Left ventricle myocardium inferior (tissue), 1 donor: ENCODE results near the gene ARRDC5. TPM values are rescaled to one million over a fixed set of nuclear protein-coding genes. Genes with fewer than 3 reads are reported as not detected.

Source experiments
- DNase-seq: peaks from one replicate; pipeline ENCODE4 v3.0.0-alpha.2; 2020
- H3K27ac ChIP-seq: fragments of 200-600 bp; replicated peaks from 2 replicates; pipeline ENCODE4 v1.8.0; 2021
- H3K27me3 ChIP-seq: fragments of 200-600 bp; 2 replicates; pipeline ENCODE4 v1.8.0; 2021; ENCODE audit warnings: low read depth
- H3K36me3 ChIP-seq: fragments of 200-600 bp; 2 replicates; pipeline ENCODE4 v1.8.0; 2021
- H3K4me1 ChIP-seq: fragments of 200-600 bp; 2 replicates; pipeline ENCODE4 v1.8.0; 2021
- H3K4me3 ChIP-seq: fragments of 200-600 bp; 2 replicates; pipeline ENCODE4 v1.8.0; 2021; ENCODE audit warnings: mild to moderate bottlenecking, moderate library complexity
- H3K9me3 ChIP-seq: fragments of 200-600 bp; replicated peaks from 2 replicates; pipeline ENCODE4 v1.8.0; 2021
- intact Hi-C: fragments of 100-400 bp; cut with micrococcal nuclease; formaldehyde crosslinking; loops from one replicate; pipeline ENCODE4 v1.11.0; 2022
- total RNA-seq: library from RNA; stranded (reverse); fragmentation: NEBNext Ultra II Directional; extraction: Animal tissue kit (Norgen Biotek cat#: 25700); gene quantifications from one replicate; pipeline ENCODE4 v1.2.1, GENCODE V29; 2021
- TF ChIP-seq, protein P1 (sequence below): fragments of 200-600 bp; IDR thresholded peaks from 2 replicates; pipeline ENCODE4 v1.8.0; 2021; ENCODE audit warnings: antibody characterized with exemption, mild to moderate bottlenecking, borderline replicate concordance
- donor health status: DM: no; HTN: yes; CAD: no; lungs with severe emphysema.

Gene ARRDC5
- total RNA-seq, 1 donor from 2014 or later: not detected

DNA sequence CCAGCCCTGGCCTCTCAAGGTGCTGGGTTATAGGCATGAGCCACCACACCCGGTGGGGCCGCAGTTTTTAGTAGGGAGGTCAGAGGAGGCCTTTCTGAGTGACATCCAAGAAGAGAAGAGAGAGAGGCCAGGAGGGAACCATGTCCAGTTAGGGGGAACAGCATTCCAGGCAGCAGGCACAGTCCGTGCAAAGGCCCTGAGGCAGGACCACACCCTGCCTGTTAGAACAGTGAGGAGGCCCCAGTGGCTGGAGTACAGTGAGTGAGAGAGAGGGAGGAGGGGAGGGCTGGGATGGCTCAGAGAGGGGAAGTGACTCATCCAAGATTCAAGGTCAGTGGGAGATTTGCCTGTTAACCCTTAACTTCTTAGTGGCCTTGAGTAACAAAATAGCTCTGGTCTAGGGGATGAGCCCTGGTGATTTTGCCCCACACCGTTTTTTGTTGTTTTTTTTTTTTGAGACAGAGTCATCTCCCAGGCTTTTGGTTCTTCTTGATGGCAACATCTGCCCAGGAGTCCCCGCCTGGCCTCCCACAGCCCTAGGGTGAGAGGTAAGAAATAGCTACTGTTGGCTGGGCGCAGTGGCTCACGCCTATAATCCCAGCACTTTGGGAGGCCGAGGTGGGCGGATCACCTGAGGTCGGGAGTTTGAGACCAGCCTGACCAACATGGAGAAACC, 32.5 kb downstream of the ARRDC5 start:
- Histone ChIP-seq H3K36me3 (no peaks in the 10 kb centered on the region), H3K9me3 (no peaks in the 10 kb centered on the region), H3K4me1 (peaks cover 20% of the 10 kb centered on the region), H3K27ac (no peak overlapping the region), H3K27me3 (no peaks in the 10 kb centered on the region), H3K4me3 (no peak overlapping the region)
- TF ChIP-seq, protein P1, sequence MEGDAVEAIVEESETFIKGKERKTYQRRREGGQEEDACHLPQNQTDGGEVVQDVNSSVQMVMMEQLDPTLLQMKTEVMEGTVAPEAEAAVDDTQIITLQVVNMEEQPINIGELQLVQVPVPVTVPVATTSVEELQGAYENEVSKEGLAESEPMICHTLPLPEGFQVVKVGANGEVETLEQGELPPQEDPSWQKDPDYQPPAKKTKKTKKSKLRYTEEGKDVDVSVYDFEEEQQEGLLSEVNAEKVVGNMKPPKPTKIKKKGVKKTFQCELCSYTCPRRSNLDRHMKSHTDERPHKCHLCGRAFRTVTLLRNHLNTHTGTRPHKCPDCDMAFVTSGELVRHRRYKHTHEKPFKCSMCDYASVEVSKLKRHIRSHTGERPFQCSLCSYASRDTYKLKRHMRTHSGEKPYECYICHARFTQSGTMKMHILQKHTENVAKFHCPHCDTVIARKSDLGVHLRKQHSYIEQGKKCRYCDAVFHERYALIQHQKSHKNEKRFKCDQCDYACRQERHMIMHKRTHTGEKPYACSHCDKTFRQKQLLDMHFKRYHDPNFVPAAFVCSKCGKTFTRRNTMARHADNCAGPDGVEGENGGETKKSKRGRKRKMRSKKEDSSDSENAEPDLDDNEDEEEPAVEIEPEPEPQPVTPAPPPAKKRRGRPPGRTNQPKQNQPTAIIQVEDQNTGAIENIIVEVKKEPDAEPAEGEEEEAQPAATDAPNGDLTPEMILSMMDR: no peak
- no peak for DNase-seq
- intact Hi-C loops: no loop called here

DNA sequence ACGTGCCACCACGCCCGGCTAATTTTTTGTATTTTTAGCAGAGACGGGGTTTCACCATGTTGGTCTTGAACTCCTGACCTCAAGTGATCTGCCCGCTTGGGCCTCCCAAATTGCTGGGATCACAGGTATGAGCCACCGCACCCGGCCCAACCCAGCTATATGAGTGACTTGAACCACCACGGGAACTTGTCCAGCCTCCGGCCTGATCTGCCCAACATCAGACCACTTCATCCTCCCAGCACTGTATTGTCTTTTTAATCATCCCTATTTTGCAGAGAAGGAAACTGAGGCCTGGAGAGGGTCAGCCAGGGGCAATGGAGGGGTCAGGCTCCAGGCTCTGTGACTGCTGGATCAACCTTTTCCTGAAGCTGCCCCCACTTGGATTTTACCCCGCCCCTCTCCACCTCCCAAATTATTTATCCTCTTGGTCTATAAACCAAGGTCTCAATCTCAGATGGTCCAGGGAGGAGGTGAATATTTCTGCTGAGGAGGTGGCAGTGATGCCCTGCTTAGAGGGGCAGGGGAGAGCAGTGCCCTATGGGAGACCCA, 34.3 kb downstream of the ARRDC5 start:
- Histone ChIP-seq H3K27me3 (no peaks in the 10 kb centered on the region), H3K4me1 (peaks cover 20% of the 10 kb centered on the region), H3K4me3 (peak overlapping the region; percentile 94), H3K27ac (no peak overlapping the region), H3K9me3 (no peaks in the 10 kb centered on the region), H3K36me3 (no peaks in the 10 kb centered on the region)
- TF ChIP-seq, protein P1: no peak
- intact Hi-C loops: no loop called here
- no peak for DNase-seq

DNA sequence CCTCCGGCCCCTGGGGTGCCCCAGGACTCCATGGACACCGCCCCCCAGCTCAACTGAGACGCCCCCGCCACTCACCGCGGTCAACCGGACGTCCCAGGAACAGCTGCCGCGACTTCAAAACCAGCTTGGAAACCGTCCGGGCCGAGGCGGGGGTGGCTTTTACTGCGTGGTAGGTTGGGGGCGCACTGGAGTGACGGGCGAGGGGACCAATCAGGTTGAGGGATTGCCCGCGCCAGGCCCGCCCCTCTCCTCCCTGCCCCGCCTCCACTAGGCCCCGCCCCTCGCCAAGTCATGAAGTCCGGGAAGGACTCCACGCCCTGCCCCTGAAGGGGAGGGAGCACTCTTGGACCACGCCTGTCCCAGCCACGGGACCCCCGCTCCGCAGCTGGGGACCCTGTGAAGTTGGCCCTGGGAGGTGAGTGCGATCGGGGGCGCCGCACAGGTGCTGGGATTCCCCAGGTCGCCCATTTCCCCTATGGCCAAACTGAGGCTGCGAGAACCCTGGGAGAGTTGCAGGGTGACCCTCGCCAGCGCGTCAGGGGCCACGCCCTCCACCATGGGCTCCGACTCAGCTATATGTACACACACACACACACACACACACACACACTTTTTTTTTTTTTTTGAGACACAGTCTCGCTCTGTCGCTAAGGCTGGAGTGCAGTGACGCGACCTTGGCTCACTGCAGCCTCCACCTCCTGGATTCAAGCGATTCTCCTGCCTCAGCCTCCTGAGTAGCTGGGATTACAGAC, 35.0 kb downstream of the ARRDC5 start, which contains the start of gene PLIN3:
Gene PLIN3 (minus strand): TSS at position 134 of the 752 bp plus-strand sequence. CDS start 6,273 bp downstream, outside the sequence.
- Histone ChIP-seq H3K36me3 (no peaks in the 10 kb centered on the region), H3K27ac (peak within 1 kb of the TSS; percentile 86), H3K9me3 (no peaks in the 10 kb centered on the region), H3K27me3 (no peaks in the 10 kb centered on the region), H3K4me1 (peaks cover 20% of the 10 kb centered on the region), H3K4me3 (peak within 1 kb of the TSS; percentile 94)
- intact Hi-C loops: no loop called here
- DNase-seq: peak; percentile 98
- TF ChIP-seq, protein P1: no peak

DNA sequence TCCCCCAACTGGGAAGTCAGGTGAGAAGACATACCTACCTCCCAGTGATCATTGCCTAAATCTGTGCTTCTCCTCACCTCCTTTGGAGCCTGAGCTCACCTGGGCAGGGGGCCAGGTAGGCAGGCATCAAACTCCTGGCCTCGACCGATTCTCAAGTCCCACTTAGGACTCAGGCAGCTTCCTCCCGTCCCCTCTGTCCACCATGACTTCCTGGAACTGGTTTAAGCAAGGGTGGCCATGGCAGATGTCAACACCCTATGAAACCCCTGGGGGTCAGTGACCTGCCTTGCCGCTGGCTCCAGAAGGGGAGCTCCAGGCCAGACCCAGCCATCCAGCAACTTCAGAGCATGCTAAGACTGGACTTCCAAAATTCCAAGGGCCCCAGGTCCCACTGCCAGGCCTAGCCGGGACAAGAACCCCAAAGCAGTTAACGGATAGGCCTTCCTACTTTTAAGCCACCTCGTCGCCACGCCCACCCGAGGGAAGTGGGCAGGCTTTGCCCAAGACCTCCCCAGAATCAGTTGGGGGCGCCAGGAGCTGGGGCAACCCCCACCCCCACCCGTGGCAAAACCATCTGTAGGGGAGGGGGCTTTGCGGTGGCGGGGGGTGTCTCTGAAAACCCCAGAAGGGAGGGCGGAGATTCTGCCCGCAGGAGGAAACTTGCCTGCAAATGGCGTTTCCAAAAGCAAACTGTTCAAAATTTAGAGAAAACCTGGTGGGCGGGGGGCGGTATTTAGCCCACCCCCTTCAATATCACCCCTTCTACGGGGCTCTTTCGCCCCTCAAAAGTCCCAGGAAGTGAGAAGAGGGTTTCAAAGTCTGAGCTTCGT, 35.9 kb downstream of the ARRDC5 start:
- Histone ChIP-seq H3K27me3 (no peaks in the 10 kb centered on the region), H3K36me3 (no peaks in the 10 kb centered on the region), H3K4me1 (peaks cover 20% of the 10 kb centered on the region), H3K27ac (peak overlapping the region; percentile 86), H3K4me3 (peak overlapping the region; percentile 94), H3K9me3 (no peaks in the 10 kb centered on the region)
- TF ChIP-seq, protein P1: no peak
- DNase-seq: peak; percentile 57
- intact Hi-C loops: no loop called here

DNA sequence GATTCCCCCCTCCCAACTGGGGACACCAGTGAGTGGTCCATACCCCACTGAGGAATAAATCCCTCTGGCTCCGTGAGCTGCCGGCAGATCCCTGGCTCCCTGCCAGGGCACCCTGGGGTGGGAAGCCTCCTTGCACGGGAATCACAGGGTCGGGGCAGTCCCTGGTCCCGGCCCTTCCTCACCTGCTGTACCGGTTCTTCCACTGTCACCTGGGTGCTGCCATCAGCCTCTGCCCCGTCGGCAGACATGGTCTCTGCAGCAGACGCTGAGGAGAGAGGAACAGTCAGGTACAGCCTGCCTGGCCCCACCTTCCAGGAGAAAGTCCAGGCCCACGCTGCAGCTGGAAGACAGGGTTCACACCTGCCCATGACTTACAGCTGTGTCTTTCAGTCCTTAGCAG, 41.5 kb downstream of the ARRDC5 start:
- peaks cover under 1% of the 10 kb centered on the region for H3K4me1 ChIP-seq
- no peaks in the 10 kb centered on the region for H3K27me3 ChIP-seq
- peaks cover 48% of the 10 kb centered on the region for H3K36me3 ChIP-seq
- TF ChIP-seq, protein P1: no peak
- no peak for DNase-seq
- H3K9me3 ChIP-seq: no peaks in the 10 kb centered on the region
- H3K27ac ChIP-seq: no peak overlapping the region
- intact Hi-C loops: no loop called here
- no peak overlapping the region for H3K4me3 ChIP-seq
